GM18526 (cell line): ENCODE data around the gene ZMYND15.

Experiments
- POLR2A ChIP-seq: IDR thresholded peaks from 3 replicates; pipeline ENCODE4 v1.6.1; 2011; ENCODE audit not compliant: insufficient read length; ENCODE audit errors: extremely low read depth

The ZMYND15 gene

DNA sequence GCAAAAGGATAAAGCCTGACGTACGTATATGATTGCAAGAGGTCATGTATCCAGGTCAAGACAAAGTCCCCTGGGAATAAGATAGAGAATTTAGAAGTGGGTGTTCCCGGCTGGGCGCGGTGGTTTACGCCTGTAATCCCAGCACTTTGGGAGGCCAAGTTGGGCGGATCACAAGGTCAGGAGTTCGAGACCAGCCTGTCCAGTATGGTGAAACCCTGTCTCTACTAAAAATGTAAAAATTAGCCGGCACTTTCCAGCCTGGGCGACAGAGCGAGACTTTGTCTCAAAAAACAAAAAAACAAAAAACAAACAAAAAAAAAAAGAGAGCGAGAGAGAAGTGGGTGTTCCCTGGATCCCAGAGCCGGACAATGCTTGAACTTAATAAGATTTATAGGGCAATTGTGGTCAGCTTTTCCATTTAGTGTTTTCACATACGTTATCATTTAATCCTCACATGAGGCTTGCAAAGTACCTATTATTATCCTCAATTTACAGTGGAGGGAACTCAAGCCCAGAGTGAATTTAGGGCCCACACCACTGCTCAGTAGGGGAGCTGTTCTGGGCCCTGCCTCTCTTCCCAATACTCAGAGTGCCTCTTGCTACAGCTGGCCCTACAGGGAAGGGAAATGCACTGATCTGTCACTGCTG, 48.6 kb downstream of the ZMYND15 start:
- no peak for TF ChIP-seq POLR2A

DNA sequence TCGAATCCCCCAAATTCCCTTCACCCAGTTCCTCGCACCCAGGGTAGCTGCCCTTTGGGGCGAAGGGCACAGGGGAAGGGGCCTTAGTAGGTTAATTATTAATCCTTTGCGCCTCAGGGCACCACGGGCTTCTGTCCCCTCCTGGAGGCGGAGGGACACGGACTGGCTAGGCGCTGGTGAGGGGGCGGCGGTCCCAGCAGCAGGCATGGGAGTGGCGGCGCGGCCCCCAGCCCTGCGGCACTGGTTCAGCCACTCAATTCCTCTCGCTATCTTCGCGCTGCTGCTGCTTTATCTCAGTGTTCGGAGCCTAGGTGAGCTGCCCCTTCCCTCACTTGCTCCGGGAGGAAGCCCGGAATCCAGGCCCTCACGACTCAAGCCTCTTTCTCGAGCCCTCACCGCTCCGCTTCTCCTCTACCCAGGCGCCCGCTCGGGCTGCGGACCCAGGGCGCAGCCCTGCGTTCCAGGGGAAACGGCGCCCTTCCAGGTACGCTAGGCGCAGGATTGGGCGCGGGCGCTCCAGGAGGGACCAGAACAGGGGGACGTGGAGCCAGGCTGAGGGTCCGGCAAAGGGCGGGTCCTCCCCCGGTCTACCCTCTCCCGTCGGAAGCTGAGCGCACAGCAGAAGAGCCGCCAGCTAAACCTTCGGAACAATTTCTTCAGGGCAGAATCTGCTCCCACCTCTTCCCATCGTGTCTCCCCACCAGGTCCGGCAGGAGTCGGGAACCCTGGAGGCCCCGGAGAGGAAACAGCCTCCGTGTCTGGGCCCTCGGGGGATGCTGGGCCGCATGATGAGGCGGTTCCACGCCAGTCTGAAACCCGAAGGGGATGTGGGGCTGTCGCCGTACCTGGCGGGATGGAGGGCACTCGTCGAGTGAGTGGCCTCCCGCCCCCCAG, 49.4 kb downstream of the ZMYND15 start, which contains the start of gene GLTPD2:
Gene GLTPD2 (plus strand): TSS at position 158 of the 894 bp plus-strand sequence. CDS start 48 bp downstream, at position 206.
- no peak for TF ChIP-seq POLR2A

DNA sequence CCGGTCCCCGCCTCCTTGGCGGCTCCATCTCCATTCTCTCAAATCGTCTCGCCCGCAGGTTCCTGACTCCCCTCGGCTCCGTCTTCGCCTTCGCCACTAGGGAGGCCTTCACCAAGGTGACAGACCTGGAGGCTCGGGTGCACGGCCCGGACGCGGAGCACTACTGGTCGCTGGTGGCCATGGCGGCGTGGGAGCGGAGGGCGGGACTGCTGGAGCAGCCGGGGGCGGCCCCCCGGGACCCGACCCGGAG, 50.0 kb downstream of the ZMYND15 start:
- no peak for TF ChIP-seq POLR2A

DNA sequence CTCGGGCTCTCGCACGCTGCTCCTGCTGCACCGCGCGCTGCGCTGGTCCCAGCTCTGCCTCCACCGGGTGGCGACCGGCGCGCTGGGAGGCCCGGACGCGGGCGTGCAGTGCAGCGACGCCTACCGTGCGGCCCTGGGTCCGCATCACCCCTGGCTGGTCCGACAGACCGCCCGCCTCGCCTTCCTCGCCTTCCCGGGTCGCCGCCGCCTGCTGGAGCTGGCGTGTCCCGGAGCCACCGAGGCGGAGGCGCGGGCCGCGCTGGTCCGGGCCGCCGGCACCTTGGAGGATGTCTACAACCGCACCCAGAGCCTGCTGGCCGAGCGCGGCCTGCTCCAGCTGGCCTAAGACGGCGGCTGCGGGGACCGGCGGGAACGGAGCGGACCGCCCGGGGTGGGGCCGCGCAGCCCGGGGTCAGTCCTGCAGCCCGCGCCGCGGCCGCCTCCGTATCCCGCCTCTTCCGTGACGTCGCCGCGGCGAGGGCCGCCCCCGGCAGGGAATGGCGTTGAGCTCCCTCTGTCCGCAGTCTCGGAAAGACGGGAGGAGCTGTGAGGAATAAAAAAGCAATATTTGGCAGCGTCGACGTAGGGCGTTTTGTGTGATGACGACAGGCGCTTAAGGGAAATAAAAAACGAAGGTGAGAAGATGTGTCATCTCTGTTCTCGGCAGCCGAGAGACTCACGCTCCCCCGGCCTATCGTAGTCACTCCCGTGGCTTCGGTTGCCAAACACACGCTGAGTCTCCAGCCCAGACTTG, 50.5 kb downstream of the ZMYND15 start:
- peak; percentile 52 for TF ChIP-seq POLR2A

DNA sequence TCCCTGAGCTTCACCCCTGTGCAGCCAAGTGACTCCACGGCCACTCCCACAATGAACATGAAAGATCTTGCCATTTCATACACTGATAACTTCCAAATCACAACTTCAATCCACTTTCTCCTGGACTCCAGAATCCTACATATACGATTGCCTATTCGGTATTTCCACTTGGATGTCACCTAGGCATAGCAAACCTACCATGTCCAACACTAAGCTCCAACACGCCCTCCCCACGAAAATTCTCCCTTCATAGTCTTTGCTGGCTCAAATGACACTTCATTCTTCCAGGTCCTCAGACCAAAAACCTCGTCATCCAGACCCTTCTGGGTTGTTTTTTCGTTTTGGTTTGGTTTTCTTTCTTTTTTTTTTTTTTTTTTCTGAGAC, 51.1 kb downstream of the ZMYND15 start:
- TF ChIP-seq POLR2A, result no peak

DNA sequence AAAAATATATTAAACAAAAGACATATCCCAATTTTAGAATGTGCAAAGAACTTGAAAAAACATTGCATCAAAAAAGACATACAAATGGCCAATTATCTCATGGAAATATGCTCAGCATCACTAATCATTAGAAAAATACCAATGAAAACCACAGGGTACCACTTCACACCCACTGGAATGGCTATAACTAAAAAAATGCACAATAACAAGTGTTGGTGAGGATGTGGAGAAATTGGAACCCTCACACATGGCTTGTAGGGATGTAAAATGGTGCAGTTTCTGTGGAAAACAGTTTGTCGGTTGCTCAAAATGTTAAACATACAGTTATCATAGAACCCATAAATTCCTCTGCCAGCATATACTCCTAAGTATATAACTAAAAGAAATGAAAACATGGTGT, 55.5 kb downstream of the ZMYND15 start:
- TF ChIP-seq POLR2A, result no peak
